GM23338 (cell line): ENCODE results near the gene IFI6. TPM values are rescaled to one million over a fixed set of nuclear protein-coding genes. Genes with fewer than 3 reads are reported as not detected.
A peak's percentile ranks its signal among the peaks of the same experiment; 100 is the strongest.

Experiments
- ATAC-seq: fragments of 200-7000 bp; cut with Tn5 transposase; 3 replicates; pipeline ENCODE4 v1.9.1; 2020
- DNase-seq: peaks from one replicate; pipeline ENCODE4 v3.0.0-alpha.2; 2015; ENCODE audit warnings: low spot score
- H2AFZ ChIP-seq: fragments of 200-600 bp; sonication (generic); 2 replicates; pipeline ENCODE4 v1.8.0; 2016; ENCODE audit warnings: antibody characterized with exemption, mild to moderate bottlenecking, moderate library complexity
- H3F3A ChIP-seq: fragments of 200-600 bp; sonication (generic); replicated peaks from 2 replicates; pipeline ENCODE4 v1.8.0; 2017; ENCODE audit warnings: antibody characterized with exemption, mixed run types, low read depth
- H3K27ac ChIP-seq: fragments of 200-600 bp; sonication (generic); 2 replicates; pipeline ENCODE4 v1.6.1; 2016; ENCODE audit warnings: low read depth
- H3K27me3 ChIP-seq: fragments of 200-600 bp; sonication (generic); 2 replicates; pipeline ENCODE4 v1.8.0; 2016; ENCODE audit warnings: mild to moderate bottlenecking, mixed run types, moderate library complexity; ENCODE audit not compliant: insufficient read depth
- H3K36me3 ChIP-seq: fragments of 200-600 bp; sonication (generic); 2 replicates; pipeline ENCODE4 v1.8.0; 2016; ENCODE audit warnings: mild to moderate bottlenecking; ENCODE audit not compliant: insufficient read depth
- H3K4me1 ChIP-seq: fragments of 200-600 bp; sonication (generic); 2 replicates; pipeline ENCODE4 v1.8.0; 2016; ENCODE audit warnings: mild to moderate bottlenecking, moderate library complexity; ENCODE audit not compliant: insufficient read depth
- H3K4me2 ChIP-seq: fragments of 200-600 bp; sonication (generic); 2 replicates; pipeline ENCODE4 v1.7.1; 2017; ENCODE audit warnings: mixed run types
- H3K4me3 ChIP-seq: fragments of 200-600 bp; sonication (generic); 2 replicates; pipeline ENCODE4 v1.6.1; 2016; ENCODE audit warnings: mixed run types
- H3K79me2 ChIP-seq: fragments of 200-600 bp; sonication (generic); replicated peaks from 2 replicates; pipeline ENCODE4 v1.8.0; 2017; ENCODE audit warnings: mild to moderate bottlenecking; ENCODE audit not compliant: insufficient read depth
- H3K9me2 ChIP-seq: fragments of 200-600 bp; sonication (generic); 2 replicates; pipeline ENCODE4 v1.8.0; 2017; ENCODE audit not compliant: insufficient read depth
- H4K20me1 ChIP-seq: fragments of 200-600 bp; sonication (generic); replicated peaks from 2 replicates; pipeline ENCODE4 v1.8.0; 2017; ENCODE audit warnings: mild to moderate bottlenecking; ENCODE audit not compliant: insufficient read depth
- H3K27ac Mint-ChIP-seq: 2 replicates; pipeline ENCODE4 v1.8.0; 2020; ENCODE audit warnings: inconsistent platforms, mild to moderate bottlenecking, moderate library complexity, mixed read lengths
- H3K27me3 Mint-ChIP-seq: 3 replicates; pipeline ENCODE4 v1.8.0; 2022; ENCODE audit warnings: low read depth, mild to moderate bottlenecking, moderate library complexity, mixed read lengths, inconsistent platforms; ENCODE audit not compliant: insufficient read depth, poor library complexity
- H3K36me3 Mint-ChIP-seq: 3 replicates; pipeline ENCODE4 v1.8.0; 2021; ENCODE audit warnings: low read depth, mild to moderate bottlenecking, inconsistent platforms, moderate library complexity, mixed read lengths
- H3K4me1 Mint-ChIP-seq: 3 replicates; pipeline ENCODE4 v1.8.0; 2020; ENCODE audit warnings: mild to moderate bottlenecking, inconsistent platforms, mixed read lengths
- H3K4me3 Mint-ChIP-seq: 3 replicates; pipeline ENCODE4 v1.8.0; 2021; ENCODE audit warnings: moderate library complexity, mild to moderate bottlenecking, inconsistent platforms, mixed read lengths
- H3K9me3 Mint-ChIP-seq: 3 replicates; pipeline ENCODE4 v1.8.0; 2020; ENCODE audit warnings: moderate library complexity, mild to moderate bottlenecking, inconsistent platforms, mixed read lengths
- CREB1 ChIP-seq: fragments of 250-450 bp; sonication (Bioruptor Pico); IDR thresholded peaks from 2 replicates; pipeline ENCODE4 v1.5.0; 2020; ENCODE audit warnings: low read depth, mild to moderate bottlenecking, moderate library complexity
- CTCF ChIP-seq, 2 experiments: fragments of 200-600 bp in 1 of 2; sonication (generic) in 1 of 2; conservative IDR thresholded peaks; 2 replicates each; pipeline versions ENCODE4 v1.5.1 to v1.6.1; 2016 to 2017; ENCODE audit warnings: antibody characterized with exemption in 2 of 2, low read depth in 2 of 2, mild to moderate bottlenecking in 2 of 2, moderate library complexity in 1 of 2
- EZH2 ChIP-seq: fragments of 200-600 bp; sonication (generic); IDR thresholded peaks from one replicate; pipeline ENCODE4 v1.8.0; 2017; ENCODE audit warnings: antibody characterized with exemption, mild to moderate bottlenecking, low read depth; ENCODE audit not compliant: unreplicated experiment
- EZH2phosphoT487 ChIP-seq: fragments of 200-600 bp; sonication (generic); IDR thresholded peaks from one replicate; pipeline ENCODE4 v1.8.1; 2018; ENCODE audit warnings: antibody characterized with exemption; ENCODE audit not compliant: unreplicated experiment
- JUNB ChIP-seq: IDR thresholded peaks from one replicate; pipeline ENCODE4 v1.6.1; 2016; ENCODE audit warnings: antibody characterized with exemption; ENCODE audit not compliant: unreplicated experiment
- NANOG ChIP-seq: IDR thresholded peaks from 2 replicates; pipeline ENCODE4 v1.6.1; 2016; ENCODE audit warnings: antibody characterized with exemption, borderline replicate concordance
- POLR2AphosphoS5 ChIP-seq: IDR thresholded peaks from 2 replicates; pipeline ENCODE4 v1.6.1; 2016; ENCODE audit warnings: antibody characterized with exemption, low read depth
- STAT1 ChIP-seq: IDR thresholded peaks from one replicate; pipeline ENCODE4 v1.6.1; 2016; ENCODE audit warnings: antibody characterized with exemption; ENCODE audit not compliant: unreplicated experiment
- ZNF114 ChIP-seq: fragments of 250-450 bp; sonication (Bioruptor Pico); IDR thresholded peaks from 2 replicates; pipeline ENCODE4 v1.5.0; 2020; ENCODE audit warnings: mild to moderate bottlenecking, moderate library complexity
- ZNF331 ChIP-seq: fragments of 250-450 bp; sonication (Bioruptor Pico); IDR thresholded peaks from 2 replicates; pipeline ENCODE4 v1.5.0; 2020; ENCODE audit warnings: low read depth, mild to moderate bottlenecking, moderate library complexity
- ZNF462 ChIP-seq: fragments of 250-450 bp; sonication (Bioruptor Pico); IDR thresholded peaks from 2 replicates; pipeline ENCODE4 v1.5.0; 2020; ENCODE audit warnings: mild to moderate bottlenecking, moderate library complexity
- polyA plus RNA-seq: library from polyadenylated mRNA; unstranded; fragments of >200 nt; fragmentation: Nextera tagmentation; extraction: Ambion mirVana; gene quantifications from 2 replicates; pipeline ENCODE4 v1.2.1, GENCODE V29; 2016
- total RNA-seq: library from RNA; depleted of rRNA; stranded (reverse); fragments of >200 nt; shearing (Covaris generic); gene quantifications from 2 replicates; pipeline ENCODE4 v1.2.3, GENCODE V29; 2014
- TF ChIP-seq, protein P1 (sequence below): IDR thresholded peaks from one replicate; pipeline ENCODE4 v1.6.1; 2018; ENCODE audit warnings: antibody characterized with exemption; ENCODE audit not compliant: unreplicated experiment
- TF ChIP-seq, protein P2 (sequence below): IDR thresholded peaks from 2 replicates; pipeline ENCODE4 v1.6.1; 2016; ENCODE audit warnings: antibody characterized with exemption

IFI6 gene
- total and polyA plus RNA-seq, 2 experiments from 2014 or later: 6.3 to 16.0 TPM

DNA sequence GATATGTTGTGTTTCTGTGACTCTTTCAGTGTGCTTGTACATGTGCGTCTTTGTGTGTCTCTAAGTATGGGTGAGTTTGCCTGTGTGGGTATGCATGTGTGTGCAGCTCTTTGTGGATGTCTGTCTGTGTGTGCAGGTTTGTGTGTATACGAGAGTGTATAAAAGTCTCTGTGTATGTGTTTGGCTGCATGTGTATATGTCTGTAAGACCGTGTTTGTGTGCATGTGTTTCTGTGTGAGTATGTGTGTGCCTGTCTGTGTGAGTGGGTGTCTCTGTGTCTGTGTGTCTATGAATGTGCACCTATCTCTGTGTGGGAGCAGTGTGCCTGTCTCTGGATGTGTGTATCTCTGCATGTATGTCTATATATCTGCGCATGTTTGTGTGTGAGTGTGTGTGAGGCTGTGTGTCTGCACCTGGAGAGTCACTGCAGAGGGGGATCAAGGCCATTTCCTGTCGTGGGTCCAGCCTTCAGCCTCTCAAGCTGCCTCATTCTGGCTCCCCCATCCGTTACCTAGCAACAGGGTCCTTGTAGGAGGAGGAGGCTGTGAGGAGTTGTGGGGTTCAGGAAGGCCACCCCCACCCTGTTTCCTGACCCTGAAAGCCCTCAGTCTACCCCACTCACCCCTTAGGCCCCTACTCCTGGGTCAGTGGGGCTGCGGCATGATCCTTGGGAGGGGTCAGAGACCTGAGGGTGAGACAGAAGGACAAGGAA is 47.4 kb downstream of the IFI6 start:
- no peaks in the 10 kb centered on the region for H3K27me3 ChIP-seq
- Mint-ChIP-seq H3K4me1 (peaks cover 28% of the 10 kb centered on the region), H3K9me3 (no peaks in the 10 kb centered on the region; the same call in 2 of the 3 replicates), H3K27me3 (peaks cover 1% of the 10 kb centered on the region), H3K27ac (no peak overlapping the region), H3K36me3 (no peaks in the 10 kb centered on the region; the same call in 2 of the 3 replicates), H3K4me3 (no peak overlapping the region)
- no peak overlapping the region for H3K4me3 ChIP-seq
- TF ChIP-seq CTCF (conservative IDR thresholded peaks at IDR 0.05; ENCODE audit: low read depth in 2 of 2) (no peak), NANOG (no peak), ZNF462 (no peak), STAT1 (no peak), POLR2AphosphoS5 (no peak), EZH2 (no peak), CREB1 (CRISPR knock-in tag) (no peak), ZNF114 (CRISPR knock-in tag) (no peak), ZNF331 (CRISPR knock-in tag) (no peak), EZH2phosphoT487 (no peak), JUNB (no peak)
- TF ChIP-seq, protein P1, sequence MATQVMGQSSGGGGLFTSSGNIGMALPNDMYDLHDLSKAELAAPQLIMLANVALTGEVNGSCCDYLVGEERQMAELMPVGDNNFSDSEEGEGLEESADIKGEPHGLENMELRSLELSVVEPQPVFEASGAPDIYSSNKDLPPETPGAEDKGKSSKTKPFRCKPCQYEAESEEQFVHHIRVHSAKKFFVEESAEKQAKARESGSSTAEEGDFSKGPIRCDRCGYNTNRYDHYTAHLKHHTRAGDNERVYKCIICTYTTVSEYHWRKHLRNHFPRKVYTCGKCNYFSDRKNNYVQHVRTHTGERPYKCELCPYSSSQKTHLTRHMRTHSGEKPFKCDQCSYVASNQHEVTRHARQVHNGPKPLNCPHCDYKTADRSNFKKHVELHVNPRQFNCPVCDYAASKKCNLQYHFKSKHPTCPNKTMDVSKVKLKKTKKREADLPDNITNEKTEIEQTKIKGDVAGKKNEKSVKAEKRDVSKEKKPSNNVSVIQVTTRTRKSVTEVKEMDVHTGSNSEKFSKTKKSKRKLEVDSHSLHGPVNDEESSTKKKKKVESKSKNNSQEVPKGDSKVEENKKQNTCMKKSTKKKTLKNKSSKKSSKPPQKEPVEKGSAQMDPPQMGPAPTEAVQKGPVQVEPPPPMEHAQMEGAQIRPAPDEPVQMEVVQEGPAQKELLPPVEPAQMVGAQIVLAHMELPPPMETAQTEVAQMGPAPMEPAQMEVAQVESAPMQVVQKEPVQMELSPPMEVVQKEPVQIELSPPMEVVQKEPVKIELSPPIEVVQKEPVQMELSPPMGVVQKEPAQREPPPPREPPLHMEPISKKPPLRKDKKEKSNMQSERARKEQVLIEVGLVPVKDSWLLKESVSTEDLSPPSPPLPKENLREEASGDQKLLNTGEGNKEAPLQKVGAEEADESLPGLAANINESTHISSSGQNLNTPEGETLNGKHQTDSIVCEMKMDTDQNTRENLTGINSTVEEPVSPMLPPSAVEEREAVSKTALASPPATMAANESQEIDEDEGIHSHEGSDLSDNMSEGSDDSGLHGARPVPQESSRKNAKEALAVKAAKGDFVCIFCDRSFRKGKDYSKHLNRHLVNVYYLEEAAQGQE: no peak
- TF ChIP-seq, protein P2, sequence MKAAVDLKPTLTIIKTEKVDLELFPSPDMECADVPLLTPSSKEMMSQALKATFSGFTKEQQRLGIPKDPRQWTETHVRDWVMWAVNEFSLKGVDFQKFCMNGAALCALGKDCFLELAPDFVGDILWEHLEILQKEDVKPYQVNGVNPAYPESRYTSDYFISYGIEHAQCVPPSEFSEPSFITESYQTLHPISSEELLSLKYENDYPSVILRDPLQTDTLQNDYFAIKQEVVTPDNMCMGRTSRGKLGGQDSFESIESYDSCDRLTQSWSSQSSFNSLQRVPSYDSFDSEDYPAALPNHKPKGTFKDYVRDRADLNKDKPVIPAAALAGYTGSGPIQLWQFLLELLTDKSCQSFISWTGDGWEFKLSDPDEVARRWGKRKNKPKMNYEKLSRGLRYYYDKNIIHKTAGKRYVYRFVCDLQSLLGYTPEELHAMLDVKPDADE: no peak
- ATAC-seq (no peak), DNase-seq (peak; percentile 55)
- H3K4me1 ChIP-seq: peaks cover 39% of the 10 kb centered on the region
- H4K20me1 ChIP-seq: no peaks in the 10 kb centered on the region
- H3K9me2 ChIP-seq: no peaks in the 10 kb centered on the region
- no peak overlapping the region for H2AFZ ChIP-seq
- H3K4me2 ChIP-seq: no peak overlapping the region
- no peak overlapping the region for H3K27ac ChIP-seq
- H3K79me2 ChIP-seq: no peaks in the 10 kb centered on the region
- no peaks in the 10 kb centered on the region for H3F3A ChIP-seq
- H3K36me3 ChIP-seq: no peaks in the 10 kb centered on the region
